NB4 (cell line): Measurements from ENCODE around the gene NOS3.

ENCODE experiments used
- POLR2A ChIP-seq: IDR thresholded peaks from 2 replicates; pipeline ENCODE4 v1.6.1; 2011; ENCODE audit warnings: mild to moderate bottlenecking; ENCODE audit not compliant: insufficient read length; ENCODE audit errors: extremely low read depth
- TF ChIP-seq, protein P1 (sequence below): IDR thresholded peaks from one replicate; pipeline ENCODE4 v1.5.1; 2012; ENCODE audit warnings: low read depth, low read length

DNA sequence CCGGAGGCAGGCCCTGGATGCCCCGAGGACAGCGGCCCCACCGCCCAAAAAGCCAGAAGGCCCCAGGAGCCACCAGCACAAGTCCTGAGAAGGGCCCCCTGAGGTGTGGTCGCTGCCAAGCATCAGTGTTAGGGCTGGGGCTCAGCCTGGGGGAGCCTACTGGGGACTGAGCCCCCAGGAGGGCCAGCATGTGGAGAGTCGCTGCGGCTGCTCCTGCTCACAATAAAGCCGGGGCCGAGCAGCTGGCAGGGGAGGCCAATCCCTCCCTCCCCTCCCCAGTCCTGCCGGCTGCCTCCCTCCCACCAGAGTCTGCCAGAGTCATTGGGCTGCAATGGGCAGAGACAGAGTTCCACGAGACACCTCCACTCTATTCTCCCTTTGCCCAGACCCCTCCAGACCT, 54.4 kb downstream of the NOS3 start:
- TF ChIP-seq, protein P1, sequence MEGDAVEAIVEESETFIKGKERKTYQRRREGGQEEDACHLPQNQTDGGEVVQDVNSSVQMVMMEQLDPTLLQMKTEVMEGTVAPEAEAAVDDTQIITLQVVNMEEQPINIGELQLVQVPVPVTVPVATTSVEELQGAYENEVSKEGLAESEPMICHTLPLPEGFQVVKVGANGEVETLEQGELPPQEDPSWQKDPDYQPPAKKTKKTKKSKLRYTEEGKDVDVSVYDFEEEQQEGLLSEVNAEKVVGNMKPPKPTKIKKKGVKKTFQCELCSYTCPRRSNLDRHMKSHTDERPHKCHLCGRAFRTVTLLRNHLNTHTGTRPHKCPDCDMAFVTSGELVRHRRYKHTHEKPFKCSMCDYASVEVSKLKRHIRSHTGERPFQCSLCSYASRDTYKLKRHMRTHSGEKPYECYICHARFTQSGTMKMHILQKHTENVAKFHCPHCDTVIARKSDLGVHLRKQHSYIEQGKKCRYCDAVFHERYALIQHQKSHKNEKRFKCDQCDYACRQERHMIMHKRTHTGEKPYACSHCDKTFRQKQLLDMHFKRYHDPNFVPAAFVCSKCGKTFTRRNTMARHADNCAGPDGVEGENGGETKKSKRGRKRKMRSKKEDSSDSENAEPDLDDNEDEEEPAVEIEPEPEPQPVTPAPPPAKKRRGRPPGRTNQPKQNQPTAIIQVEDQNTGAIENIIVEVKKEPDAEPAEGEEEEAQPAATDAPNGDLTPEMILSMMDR = no peak
- TF ChIP-seq POLR2A = no peak
